Stimulated activated CD4-positive, alpha-beta T cell treated with anti-CD3 and anti-CD28 coated beads, TNF-alpha, amount 100 ng/mL, for 1 hour (primary cell): ENCODE measurements around the gene AUTS2.

Experiments used
- DNase-seq, 3 donors: peaks; one replicate each; pipeline ENCODE4 v3.0.0-alpha.2; 2020; ENCODE audit warnings: low read depth in 3 of 3, low spot score in 1 of 3

Gene AUTS2

DNA sequence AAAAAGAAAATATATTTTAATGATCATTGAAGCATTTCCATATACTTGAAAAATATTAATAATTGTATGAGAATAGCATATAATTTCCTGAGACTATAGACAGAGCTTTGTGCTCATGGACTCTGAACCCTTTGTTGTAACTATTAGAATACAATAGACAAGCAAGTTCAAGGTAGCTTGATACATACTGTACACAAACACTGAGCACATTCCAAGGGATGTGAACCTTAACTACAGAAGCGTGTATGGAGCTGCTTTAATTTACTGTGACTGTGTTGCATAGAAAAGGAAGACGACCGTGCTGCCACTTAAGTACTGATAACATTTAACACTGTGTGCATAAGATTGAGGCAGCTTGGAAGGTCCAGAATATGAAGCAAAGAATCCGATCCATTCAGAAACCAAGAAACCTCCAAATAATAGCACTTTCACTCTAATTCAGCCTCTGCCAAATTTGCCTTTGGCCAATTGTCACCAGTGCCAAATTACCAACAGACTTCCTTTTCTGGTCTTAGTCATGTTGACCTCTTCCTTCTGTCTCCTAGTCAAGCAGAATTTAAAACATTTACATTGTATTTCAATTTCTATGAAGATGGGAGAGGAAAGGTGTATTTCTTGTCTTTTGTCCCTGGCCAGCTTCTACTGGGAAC lies 967.6 kb downstream of the AUTS2 start:
- DNase-seq: no peak

DNA sequence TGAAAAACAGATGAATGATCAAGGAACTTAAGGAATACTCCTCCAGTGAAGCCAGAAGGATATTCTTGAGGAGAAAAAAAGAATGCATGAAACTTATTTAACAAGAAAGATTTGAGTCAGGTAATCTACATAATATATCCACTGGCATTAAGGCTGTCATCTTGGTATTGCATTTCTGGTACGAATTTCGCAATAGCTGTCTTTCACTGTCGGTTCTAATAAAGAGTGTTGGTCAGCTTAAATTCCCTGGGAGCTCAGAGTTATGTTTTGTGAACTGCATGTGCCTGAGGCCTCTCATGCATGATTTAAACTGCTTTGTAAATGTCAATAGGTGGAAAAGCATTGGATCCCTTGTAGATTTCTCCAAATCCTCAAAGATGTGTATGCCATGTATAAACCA lies 968.4 kb downstream of the AUTS2 start:
- DNase-seq: no peak

DNA sequence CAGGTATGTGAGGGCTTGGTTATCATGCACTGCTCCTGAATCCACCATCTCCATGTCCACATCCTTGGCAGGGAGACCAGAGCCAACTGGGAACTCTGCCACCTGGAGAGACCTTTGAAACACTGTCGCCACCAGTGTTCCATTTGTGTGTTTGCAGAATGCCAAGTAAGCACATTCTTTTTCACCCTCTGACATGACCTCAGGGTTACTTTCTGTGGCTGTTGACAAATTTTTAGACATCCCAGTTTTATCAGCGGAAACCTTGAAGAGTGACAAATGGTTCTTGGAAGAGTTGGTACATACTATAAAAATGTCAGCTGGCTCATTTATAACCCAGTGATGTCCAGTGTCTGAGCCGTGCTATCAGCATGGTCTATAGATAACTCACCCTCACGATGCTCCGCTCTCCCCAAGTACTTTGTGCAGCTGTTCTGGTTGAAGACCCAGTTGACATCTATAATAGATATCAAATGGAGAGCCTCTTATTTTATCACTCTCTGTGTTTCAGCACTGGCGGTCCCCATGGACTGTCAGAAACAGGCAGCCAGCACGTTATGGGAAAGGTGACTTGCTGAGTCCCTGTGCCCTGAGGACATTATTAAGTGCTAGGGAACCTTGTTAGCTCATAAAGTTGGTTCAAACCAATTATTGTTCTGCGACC lies 970.5 kb downstream of the AUTS2 start:
- no peak for DNase-seq

DNA sequence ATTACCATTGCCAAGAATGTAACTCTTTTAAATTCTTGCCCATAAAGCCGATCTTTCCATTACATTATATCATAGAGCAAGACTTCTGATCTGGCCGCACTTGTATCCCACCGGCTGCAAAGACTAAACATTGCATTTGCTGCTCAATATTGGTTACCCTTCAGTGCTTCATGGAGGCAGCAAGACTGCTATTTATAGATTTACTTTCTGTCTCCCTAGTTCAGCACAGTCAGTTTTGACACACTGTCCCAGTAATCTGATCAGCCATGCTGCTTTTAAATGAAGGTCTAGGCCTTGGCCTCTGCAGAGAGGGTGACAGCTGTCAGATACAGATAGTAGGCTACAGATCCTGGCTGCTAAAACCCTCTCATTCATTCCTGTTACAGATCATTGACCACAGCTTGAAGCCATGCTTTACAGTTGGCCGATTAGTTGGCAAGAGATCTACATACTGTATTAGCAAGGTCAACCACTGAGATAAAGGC lies 971.1 kb downstream of the AUTS2 start:
- no peak for DNase-seq

DNA sequence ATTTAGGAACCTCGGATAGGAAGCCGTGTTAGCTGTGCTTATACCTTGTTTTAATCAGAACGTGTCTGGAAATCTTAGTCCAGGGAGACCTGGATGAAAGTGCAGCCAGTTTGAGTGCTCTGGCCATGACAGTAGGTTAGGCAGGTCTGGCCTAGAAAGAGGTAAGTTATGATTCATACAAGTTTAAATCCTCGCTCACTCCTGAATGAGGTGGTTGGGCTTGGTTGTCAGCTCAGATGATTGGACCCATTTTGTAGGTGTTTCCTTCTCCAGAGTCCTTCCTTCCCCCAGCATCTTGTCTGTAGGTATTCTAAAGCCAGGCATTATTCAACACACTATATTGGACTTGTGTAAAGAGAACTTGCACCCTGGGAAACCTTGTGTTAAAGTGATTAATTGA lies 971.8 kb downstream of the AUTS2 start:
- no peak for DNase-seq

DNA sequence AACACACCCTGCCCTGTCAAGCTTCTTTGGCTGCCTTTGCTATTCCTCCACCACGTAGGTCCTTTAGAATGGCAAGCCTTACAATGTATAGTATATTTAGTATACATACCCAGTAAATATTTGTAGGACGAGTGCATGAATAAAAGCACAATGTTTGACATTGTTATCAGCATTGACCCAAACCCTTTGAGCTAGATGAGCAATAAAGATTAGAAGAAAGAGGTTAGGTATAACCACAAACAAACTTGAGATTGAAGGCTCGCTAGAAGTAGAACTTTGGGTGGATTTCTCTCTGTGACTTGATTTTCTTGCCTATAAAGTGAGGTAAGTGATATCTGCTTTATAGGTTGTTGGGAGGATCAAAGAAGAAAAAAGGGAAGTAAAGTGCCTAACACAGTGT lies 972.7 kb downstream of the AUTS2 start:
- DNase-seq: no peak

DNA sequence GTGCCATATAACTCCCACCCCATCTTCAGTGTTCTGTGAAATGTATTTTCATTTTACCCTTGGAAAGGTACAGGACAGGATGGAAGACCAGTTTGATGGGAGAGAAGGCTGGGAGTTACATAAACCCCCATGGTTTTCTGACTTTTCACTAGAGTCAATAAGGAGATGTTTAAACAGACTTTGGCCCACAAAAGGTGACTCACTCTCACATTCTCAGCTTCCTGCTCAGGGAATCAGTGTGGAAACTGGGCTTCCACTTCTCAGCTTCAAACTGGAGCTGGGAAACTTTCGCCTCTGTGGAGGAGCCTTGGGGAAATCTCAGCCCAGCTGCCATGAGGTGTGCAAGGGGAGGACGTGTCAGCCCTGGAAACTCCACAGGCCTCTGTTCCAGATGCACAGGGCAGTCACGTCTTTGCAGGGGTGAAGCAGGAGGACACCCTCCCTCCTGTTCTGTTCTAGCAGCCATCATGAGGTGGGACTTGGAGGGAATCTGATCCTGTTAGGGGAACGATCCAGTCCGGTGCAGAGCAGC lies 973.2 kb downstream of the AUTS2 start:
- DNase-seq: no peak

DNA sequence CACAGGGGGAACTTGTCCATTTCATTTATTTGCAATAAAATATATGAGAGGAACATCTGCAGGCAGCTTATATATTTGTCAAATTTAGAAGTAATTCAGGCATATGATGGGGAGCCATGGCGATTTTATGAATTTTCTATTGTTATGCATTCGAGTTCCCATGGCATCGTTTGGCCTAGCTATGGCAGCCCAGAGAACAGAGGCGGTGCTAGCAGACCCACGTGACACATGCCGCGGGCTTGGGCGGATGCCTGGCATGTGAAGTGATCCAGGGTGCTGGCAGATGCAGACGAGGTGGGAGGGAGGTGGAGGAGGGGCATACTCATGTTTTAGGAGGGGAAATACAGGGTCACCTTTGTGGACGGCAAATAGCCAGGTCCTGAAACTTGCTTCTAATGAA lies 973.7 kb downstream of the AUTS2 start:
- DNase-seq: no peak

DNA sequence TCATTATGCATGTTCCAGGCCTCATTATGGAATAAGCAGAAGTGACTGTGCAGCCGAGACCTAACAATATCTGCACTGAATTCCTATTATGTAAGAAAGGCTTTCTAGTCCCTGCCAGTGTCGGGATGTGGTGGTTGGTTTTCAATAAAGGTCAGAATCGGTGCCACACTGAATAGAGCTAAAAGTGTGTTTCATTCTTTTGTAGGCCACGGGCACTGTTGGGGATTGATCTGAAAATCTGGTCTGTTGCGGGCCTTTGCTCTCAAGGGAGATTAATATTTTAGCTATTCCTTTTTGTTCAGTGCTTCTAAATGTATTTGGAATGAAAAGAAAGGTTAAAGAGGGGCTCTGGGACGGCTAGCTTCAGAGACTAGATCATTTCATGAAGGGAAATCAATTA lies 974.3 kb downstream of the AUTS2 start:
- no peak for DNase-seq

DNA sequence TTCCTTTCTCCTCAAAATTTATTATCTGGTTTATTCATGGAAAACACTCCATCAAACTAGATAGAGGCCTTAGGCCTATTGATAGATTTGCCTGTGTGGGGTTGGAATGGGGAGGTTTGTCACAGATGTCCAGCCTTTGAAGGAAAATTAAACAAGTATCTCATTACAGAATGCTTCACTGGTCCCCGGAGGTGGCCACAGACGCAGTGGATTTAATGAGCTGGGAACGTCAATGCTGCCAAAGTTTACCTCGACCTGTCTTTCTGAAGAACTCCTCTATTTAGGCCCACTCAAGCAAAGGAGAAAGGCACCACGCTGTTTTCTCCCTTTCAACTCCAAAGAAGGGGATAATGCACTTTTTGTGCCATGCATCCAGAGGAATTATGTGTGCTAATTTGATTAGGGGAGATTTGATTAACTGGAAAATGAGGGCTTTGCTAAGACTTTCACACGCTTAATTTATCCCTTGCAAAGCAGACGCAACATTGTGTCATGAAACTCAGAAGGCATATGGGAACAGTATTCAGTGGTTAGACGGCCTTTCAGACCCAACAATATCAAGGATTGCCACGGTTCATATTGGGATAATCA lies 974.9 kb downstream of the AUTS2 start:
- no peak for DNase-seq

DNA sequence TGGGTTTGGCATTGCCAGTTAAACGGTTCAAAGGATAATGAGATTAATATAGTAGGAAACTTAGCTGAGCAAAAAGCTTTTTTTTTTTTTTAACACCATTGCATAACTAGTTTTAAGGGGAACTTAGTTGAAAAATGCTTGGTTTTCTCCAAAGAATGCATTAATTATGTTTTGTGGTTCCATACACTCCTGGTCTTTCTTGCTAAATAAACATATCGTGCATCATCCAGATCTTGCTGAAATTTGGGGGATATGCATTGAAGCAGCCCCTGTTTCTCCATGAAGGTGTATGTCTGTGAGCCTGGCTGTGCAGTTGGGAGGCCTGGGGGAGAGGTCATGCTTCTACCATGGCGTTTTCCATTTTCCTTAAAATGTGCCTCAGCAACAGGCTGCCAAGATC lies 975.4 kb downstream of the AUTS2 start:
- DNase-seq: no peak

DNA sequence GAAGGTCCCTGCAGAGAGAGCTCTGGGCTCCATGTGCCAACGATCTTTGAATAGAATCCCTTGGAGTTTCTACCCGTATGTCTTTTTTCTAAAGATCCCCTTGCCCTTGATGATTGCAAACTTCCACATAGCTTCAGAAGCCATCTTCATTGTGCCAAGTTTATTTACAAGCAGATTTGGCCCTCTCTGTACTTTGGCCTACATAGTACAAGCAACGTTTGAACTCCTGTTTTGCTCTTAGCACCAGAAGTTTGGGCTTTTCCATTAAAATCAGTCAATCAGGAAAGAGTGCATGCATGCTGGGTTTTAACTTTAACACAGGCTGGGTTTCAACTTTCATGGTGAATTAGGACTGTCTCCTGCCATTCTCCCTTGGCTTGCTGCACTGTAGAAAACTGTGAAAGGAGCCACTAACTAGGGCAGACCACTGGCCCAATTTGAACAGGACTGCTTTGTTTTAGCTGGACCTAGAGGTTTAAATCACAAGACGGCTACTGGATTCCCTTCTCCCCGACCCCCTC lies 976.1 kb downstream of the AUTS2 start:
- DNase-seq: no peak

DNA sequence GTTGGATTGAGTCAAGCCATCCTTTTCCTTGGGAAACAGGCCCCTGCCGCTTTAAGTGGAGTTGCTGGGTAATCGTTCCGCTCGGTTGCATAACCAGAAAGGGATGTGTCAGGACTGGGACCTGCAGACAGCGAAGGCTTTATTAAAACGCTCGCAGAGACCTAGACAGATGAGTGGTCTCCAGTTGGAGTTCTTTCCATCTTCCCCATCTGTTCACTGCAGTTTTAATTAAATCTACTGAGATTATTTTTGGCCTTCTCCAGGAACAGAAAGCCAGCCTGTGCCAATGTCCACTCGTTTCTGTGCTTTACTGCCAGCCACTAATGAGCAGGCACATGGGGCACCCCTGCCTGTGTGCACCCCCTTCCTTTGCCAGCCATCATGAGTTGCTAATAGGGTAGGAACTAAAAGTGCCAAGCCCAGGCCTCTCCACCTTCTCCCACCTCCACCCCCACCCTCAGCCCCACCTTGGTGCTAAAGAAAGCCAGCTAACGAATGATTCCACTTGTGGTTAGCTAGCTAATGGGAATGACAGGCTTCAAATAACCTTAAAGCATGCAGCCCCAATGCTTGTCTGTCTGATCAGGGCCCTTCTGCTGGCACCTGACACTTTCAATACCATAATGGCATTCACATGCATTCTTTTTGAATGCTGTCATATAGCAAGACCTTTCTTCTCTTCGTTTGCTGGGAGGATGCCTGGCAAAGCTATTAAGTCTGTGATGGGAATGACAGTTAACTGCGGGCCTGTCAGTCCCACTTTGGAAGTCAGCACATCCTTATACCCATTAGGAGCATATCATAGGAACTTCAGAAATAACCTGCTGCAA lies 976.9 kb downstream of the AUTS2 start:
- no peak for DNase-seq

DNA sequence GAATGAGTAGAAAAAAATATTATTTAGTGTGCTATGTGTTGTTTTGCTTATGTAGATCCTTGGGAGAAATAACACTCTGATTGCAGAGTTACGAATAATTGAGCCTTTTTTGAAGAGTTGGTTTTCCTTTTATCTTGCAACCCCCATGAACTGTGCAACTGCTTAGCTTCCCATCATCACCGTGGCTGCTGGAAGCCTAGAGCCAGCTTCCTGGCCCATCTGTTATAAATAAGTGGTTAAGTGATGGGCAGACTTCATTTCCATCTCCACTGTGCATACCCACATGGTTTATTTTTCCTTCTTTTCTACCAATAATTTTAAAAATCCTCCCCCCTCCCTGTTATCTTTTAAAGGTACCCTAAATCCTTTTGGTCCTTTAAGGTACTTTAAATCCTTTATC lies 978.8 kb downstream of the AUTS2 start:
- DNase-seq: no peak

DNA sequence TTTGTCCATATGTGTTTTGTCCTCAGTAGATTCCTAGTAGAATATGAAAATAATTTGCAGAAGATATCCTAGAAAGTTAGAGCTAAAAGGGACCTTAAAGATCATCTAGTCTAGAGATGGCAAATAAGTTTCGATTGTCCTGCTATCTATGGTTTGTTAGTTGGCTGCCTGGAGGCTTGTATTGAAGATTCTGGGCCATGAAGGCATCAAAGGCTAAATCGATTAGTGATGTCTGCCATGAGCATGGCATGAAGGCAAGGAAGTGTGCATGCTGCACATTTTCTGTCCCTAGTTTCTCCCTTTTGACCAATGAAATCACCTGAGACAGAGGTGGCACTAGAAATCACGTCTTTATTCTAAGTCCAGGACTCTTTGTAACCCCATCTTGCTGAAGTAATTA lies 979.9 kb downstream of the AUTS2 start:
- DNase-seq: no peak

DNA sequence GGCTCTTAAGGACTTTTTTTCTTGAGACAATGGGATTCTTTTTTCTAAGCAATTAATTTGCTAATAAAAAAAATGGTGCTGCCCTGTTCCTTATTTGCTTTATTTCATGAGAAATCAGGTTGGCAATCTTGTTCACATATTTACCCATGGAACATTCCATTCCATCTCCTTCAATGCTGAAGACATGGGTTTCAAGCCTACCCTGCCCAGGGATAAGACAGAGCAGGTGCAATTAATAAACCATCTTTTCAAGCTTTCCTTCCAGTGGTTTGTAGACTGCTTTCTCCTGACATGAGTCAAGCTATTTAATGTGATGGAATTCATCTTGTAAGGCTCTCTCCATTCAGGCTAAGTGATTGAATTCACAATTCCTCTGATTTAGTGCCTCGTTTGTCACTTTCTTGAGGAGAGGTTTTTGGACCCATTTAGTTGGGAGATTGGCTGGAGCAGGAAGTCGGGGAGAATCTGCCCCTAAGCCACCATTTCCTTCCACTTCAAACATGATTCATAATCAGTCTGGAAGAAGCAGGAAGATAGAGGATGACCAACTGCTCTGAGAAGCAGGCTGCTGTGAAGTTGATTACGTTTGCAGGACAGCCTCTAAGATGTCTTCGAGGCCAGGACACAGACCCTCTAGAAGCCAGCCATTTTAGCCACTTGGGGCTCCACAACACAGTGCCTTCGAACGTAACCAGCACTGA lies 981.3 kb downstream of the AUTS2 start:
- DNase-seq: no peak

DNA sequence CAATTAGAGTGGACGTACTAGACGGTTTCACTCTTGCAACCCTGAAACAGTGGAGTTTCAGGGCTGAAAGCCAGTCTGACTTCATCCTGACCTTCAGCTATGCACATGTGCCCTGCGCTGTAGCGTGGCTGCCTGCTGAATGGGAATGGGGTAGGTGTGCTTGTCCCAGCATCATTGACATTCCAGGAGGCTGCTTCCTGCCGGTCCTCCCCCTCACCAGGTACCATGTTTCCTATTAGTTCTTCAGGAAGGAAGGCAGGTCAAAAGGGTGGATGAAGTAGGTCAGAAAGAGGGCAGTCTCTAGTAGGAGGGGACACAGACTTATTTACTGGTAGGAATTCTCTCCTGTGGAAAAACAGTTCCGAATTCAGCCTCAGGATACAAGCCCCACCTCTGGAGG lies 981.9 kb downstream of the AUTS2 start:
- DNase-seq: no peak

DNA sequence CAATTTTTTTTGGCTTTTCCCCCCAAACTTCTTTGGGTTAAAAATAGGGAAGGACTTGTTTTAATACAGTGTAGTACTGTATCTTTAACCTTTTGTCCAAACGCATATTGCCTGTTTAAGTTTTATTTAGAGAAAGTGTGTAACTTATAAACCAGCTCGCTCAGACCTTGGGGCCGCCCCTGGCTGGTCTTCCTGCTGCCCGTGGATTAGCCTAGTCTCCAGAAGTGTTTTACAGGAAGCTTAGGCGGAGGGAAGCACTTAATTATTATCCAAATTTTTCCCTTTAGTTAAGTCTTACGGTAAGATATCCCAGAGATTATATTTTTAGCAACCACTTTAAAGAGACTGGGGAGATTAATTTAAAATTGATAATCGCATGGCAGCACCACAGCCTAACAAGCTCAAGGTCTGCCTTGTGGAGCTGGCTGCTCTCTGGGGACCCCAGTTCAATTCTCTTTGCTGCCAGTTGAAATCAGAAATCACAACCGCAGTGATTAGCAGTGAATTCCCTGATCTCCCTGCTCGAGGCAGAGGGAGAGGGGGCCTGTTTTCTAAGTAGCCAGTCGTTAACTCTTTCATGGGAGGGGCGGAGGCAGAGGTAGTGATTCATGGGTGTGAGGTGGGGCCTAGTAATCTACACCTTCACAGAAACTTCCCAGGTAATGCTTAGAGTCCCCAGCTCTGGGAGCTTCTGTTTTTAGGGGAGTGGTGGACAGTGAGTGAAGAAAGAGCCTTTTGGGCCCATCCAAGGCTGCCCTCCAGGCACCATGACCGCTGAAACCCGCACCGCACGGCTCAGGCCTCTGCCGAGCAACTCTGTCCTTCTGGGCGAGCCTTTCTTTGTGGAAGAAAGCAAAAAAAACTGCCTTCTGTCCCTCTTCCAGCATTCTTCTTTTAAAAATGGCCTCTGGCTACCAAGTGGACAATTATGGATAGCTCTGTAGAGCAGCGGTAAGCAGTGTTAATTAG lies 984.9 kb downstream of the AUTS2 start:
- DNase-seq: no peak
